T follicular helper cell (primary cell): ENCODE data around the gene CCL15.
A peak's percentile ranks its signal among the peaks of the same experiment; 100 is the strongest.

Source experiments
- DNase-seq: peaks from one replicate; pipeline ENCODE4 v3.0.0-alpha.2; 2020; ENCODE audit warnings: low read depth

CCL15 gene

GRCh38 chr17:35991075-35991474 is 10.3 kb downstream of the CCL15 start:
- no peak for DNase-seq

DNA sequence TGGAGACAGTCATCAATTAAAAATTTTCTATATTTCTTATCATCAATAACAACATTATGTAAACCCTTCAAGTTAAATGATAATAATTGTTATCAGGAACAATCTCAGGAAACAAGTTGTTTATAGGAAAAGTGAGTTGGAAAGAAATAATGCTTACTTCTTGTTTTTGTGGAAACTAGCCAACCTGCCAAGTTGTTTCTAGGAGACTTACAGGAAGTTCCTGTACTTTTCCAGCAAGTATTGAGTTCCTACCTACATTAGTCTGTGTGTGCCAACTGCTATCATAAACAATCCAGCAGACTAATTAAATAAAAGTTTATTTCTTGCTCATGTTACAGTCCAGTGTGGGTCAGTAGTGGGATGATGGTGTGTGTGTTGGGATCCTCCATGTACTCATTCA is 13.2 kb downstream of the CCL15 start:
- DNase-seq: no peak

DNA sequence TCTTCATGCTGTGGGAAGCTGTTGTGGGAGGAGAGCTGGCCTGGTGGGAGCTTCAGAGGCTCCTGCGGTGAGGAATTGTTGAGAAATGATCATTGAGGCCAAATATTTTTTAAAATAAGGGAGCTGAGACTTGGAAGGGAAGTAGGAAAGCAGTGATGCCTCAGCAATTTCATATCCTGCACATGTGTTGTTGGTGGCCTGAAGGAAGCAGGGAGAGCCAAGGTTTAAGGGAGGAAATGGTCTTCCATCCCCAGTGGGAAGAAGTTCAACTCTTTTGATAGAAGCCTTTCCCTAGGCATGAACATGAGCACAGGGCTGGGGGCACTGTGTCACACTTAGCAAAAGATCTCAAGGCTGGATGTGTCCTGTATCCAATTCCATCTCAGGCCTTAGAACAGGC is 14.7 kb downstream of the CCL15 start, which contains the start of gene CCL14:
TSS of gene CCL14 (minus strand) at position 87 of the 400 bp plus-strand sequence. CDS start at position 7, 80 bp downstream.
- DNase-seq: no peak

- DNase-seq: no peak
These were observed 17.2 kb downstream of the CCL15 start for GRCh38 chr17:35984140-35984539.

DNA sequence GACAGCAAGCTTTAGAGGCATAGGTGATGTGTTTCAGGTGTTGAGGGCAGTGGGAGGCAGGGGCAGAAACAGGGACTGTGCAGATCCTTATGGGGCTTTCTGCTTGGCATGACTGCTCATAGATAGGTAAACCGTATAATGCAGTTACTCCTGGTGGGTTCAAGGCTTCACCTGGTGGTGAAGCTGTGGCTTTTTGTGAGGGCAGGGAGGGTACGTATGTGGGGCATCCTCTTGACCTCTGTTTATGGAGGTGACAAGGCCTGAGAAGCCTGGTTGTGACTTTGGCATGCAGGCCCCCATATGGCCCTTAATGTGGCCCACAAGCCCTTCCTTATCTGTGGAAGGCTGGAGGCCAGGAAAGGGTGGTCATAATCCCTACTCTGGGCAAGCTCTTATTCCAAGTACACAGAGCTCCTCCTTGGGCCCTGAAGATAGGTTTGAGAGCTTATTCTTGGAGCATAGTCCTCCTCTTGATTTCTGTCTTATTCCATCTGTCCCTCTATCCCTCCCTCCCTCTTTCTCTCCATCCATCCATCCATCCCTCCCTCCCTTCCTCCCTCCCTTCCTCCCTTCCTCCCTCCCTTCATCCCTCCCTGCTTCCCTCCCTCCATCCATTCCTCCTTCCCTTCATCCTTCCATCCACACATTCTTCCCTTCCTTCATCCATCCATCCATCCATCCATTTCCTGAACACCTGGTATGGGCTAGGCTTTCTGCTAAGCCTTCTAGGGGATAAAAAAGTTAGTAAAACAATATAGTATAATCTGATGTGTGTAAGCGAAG is 18.8 kb downstream of the CCL15 start:
- no peak for DNase-seq

DNA sequence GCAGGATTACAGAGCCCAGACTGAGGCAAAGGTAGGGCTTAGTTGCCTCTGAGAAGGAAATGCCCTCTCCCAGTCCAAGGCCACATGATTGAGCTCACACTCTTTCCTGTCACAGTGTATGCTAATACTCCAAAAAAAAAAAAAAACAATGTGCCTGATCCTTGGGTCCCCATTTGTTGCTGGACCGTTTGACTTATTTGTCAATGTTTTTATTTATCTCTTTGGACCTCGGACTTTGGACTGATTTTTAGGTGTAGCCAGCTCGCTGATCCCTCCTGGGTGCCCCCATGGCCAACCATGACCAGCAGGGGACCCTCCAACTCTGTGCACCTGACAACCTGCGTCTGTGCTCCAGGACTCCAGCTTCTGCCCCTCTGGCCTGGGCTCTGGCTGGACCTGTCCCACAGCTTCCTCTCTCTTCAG is 19.4 kb downstream of the CCL15 start:
- DNase-seq: no peak

DNA sequence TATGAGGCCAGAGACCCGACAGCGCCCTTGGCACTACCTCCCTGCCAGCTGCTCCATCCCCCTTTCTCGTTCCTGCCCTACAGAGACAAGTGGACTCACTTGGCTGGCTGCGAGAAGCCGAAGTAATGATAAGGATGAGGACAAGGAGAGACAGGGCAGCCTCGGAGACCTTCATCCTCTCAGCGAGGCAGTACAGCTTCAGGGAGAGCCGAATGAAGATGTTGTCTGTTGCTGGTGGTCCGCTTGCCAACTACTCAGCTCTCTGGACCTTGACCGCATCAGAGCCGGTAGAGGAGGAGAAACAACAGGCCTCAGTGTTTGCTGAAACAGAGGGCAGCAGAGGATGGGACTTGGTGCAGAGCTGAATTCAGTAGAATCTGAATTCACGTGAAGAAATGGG is 20.1 kb downstream of the CCL15 start, which contains the start of gene CCL16:
TSS of gene CCL16 (minus strand) at position 252 of the 400 bp plus-strand sequence. CDS start at position 175, 77 bp downstream.
- no peak for DNase-seq

DNA sequence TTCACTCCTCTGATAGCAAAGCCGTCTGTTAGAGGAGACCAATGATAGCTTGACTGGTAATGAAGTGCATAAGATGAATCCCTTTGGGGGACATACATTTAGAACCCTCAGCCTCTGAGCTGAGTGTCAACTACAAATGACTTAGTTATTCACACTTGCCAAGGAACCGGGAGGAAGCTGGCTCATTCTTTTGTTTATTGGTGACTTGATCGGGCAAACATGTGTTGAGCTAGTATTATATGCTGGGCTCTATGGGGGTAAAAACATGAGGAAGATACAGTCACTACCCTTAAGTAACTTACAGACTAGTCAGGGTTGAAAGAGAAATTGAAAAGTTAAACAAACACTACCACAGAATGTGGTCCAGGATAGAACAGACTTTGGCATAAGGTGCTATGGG is 23.0 kb downstream of the CCL15 start:
- no peak for DNase-seq

DNA sequence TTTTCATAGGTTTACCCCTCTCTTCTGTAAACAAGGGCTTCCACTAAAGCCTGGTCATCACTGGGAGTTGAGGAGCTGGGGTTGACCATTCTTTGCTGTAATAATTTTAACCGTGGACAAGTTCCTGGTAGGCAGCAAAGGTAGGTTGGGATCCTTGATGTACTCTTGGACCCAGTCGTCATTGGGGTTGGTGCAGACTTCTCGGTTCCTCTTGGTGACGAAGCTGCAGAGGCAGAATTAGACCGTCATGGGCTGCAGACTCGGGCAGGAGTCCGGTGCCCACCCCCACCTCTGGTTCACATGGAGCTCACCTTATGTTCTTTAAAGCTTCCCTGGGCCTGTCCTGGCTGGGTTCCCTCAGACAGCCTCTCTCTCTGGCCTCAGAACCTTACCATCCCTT is 23.8 kb downstream of the CCL15 start:
- no peak for DNase-seq

- DNase-seq: no peak
These were observed 27.8 kb downstream of the CCL15 start for GRCh38 chr17:35973333-35974260.

GRCh38 chr17:35972945-35973332 is 28.4 kb downstream of the CCL15 start:
- DNase-seq: no peak

GRCh38 chr17:35972535-35972934 is 28.8 kb downstream of the CCL15 start:
- DNase-seq: no peak

GRCh38 chr17:35972066-35972465 is 29.3 kb downstream of the CCL15 start:
- DNase-seq: no peak

DNA sequence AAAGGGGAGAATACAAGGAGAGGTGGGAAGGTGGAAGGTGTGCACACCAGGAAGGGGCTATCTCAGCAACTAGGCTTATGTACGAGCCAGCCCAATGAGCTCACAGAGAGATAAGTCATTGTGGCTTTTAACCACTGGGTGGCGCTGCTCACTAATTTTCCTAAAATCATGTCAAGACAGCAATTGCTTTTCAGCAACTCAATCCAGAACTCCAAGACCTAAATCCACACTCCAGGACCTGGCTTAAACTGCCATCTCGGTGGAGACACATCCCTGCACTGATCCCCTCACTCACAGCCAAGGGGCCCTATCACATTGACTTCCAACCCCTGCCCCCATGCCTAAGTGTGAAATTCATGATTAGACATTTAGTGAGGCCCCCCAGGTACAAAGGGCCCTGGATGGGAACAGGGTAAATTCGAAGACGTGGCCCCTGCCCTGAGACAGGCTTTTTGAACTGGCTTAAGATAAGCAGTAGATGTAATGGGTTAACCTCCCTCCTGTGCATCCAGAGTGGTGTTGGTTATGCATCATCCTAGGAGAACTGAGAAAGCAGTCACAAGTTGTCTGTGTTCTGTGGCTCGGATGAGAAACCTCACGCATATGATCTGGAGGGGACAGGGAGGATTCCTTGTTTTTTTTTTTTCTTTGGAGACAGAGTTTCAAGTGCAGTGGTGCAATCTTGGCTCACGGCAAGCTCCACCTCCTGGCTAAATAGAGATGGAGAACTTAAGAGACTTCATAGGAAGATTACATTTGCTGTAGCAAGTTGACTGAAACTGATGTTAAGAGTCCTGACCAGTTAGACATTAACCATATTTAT is 31.6 kb downstream of the CCL15 start:
- peak; percentile 43 for DNase-seq

GRCh38 chr17:35968520-35969054 is 32.8 kb downstream of the CCL15 start:
- no peak for DNase-seq

- DNase-seq: no peak
These were observed 36.1 kb downstream of the CCL15 start for GRCh38 chr17:35965272-35965671.

DNA sequence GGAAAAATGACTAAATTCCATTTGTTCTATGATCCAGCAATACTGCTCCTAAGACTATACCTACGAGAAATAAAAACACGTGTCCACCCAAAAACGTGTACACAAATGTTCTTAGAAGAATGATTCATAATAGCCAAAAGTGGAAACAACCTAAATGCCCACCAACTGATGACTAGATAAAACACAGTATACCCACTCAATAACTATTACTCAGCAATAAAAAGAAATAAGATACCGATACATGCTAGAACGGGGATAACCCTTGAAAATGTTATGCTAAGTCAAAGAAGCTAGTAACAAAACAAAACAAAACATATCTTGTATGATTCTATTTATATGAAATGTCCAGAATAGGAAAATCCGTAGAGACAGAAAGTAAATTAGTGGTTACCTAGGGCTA is 37.7 kb downstream of the CCL15 start:
- DNase-seq: no peak

GRCh38 chr17:35953720-35954119 is 47.6 kb downstream of the CCL15 start:
- DNase-seq: no peak

GRCh38 chr17:35949401-35949800 is 52.0 kb downstream of the CCL15 start:
- no peak for DNase-seq

DNA sequence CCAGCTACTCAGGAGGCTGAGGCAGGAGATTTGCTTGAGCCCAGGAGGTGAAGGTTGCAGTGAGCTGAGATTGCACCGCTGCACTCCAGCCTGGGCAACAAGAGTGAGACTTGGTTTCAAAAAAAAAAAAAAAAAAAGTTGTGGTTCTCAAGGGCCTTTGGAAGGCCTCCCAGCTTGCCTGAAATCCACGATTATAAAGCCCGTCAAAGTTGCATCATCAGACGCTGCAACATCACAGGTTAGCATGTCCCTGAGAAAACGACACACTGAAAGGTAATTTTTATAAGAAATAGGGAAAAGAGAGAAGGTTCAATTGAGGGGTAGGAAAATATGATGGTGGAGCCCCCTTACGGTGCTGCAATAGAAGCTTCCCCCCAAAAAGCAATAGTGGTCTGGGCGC is 53.3 kb downstream of the CCL15 start:
- no peak for DNase-seq
